Measurements from ENCODE around the gene SREBF2.
"Not testable (repeated sequence)": the region's sequence is repeated elsewhere in the genome, so short reads cannot be mapped to it uniquely, and the experiment has no call there.

Gene SREBF2

GRCh38 chr22:41842996-41843970 lies 10.4 kb downstream of the SREBF2 start:
- no peak for DNase-seq (ENCODE audit: low read depth in 2 of 2)

DNA sequence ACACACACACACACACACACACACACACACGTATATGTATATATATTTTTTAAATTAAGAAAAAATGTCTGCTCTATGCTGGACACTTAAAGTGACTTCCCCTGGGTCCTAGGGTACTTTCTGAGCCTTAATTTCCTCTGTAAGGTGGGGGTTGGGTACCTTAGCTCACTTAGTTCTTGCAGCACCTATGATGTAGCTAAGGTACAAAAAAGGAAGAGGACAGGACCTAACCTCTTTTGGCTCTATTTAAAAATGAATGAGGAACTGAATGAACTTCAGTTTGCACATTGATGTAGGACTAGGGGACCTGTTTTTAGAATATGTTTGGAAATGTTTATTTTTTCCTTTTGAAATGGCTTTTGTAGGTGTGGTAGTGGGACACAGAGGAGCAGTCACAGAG lies 11.1 kb downstream of the SREBF2 start:
- DNase-seq (ENCODE audit: low read depth in 2 of 2) = no peak

- no peak for DNase-seq (ENCODE audit: low read depth in 2 of 2)
These were observed 11.6 kb downstream of the SREBF2 start for GRCh38 chr22:41844513-41844912.

GRCh38 chr22:41845380-41846267 lies 12.7 kb downstream of the SREBF2 start:
- no peak for DNase-seq (ENCODE audit: low read depth in 2 of 2)

DNA sequence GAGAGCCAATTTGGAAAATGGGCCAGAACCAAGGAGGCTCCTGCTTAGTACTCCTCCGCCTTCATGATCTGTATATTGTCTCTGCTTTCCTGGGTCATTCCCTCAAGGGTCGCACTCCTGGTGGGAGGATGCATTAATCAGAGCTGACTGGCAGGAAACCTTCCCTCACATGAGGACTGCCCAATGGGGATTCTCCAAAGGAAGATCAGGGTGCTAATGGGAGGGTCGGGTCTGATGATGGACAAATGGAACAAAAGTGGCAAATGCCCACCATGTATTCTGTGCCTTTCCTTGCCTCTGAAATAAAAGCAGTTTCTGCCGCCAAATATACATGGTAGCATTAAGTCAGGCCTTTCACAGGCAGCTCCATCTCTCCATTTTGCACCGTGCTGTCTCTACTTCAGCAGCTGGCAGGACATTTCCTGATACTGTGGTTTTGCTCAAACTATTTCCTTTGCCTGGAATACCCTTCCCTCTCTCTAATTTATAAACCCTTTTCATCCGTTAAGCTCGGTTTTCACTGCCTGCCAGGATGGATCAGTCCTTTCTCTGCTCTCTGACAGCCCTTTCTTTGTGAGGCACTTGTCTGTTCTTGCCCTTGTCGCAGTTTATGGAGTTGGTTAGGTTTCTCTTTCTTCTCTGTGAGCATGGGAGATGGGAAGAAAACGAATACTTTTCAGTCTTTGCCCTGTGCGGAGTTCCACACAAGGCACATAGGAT lies 13.5 kb downstream of the SREBF2 start:
- no peak for DNase-seq (ENCODE audit: low read depth in 2 of 2)

- no peak for DNase-seq (ENCODE audit: low read depth in 2 of 2)
These were observed 14.4 kb downstream of the SREBF2 start for GRCh38 chr22:41847300-41847699.

GRCh38 chr22:41848468-41848867 lies 15.6 kb downstream of the SREBF2 start:
- no peak for DNase-seq (ENCODE audit: low read depth in 2 of 2)

DNA sequence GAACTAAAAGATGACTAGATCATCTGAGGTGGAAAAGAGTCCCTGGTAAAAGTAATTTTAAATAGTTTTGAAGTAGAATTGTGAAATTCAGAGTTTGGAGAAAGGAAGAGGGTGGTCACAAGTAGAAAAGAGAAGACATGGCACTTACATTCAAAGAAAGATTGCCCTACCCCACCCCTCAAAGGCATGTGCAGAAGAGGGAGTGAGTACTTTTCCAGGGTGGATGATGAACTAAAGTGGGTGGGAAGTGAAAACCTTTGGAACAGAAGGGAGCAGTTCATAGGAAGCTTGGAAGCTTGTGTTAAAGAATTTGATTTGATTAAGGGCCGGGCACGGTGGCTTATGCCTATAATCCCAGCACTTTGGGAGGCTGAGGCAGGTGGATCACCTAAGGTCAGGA lies 23.6 kb downstream of the SREBF2 start:
- no peak for DNase-seq (ENCODE audit: low read depth in 2 of 2)

GRCh38 chr22:41857155-41857859 lies 24.4 kb downstream of the SREBF2 start:
- peak; percentile 63 to 76 for DNase-seq (ENCODE audit: low read depth in 2 of 2)

DNA sequence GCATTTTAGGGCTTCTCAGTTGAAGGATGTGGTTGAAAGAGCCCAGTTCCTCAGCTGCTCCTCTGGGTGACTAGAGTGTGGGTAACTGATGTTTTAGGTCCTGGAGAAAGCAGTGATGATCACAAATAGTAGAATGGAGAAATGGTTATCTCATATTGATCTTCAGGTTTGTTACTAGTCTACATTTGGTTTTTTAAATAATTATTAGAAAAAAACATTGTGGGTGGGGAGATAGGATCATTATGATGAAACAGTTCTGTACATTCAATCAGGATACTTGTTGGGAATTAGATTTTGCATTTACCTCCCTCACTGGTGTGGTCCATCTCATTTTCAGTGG lies 24.9 kb downstream of the SREBF2 start:
- no peak for DNase-seq (ENCODE audit: low read depth in 2 of 2)

DNA sequence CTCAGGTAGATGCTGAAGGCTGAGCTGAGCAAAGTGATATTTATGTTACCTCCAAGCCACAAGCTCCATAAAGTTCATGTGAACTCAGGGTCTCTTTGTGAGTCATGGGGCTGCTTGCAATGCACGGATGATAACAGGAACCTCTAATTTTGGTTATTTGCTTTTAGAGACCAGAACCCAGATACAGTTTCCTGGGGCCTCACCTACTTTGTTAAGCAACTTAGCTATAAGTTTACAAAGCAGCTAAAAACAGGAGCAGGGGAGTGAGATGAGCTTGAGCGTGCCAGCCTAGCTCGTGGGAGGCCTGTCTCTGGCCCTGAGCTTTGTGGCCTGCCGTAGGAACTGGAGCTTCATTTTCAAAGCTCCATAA lies 29.2 kb downstream of the SREBF2 start:
- DNase-seq (ENCODE audit: low read depth in 2 of 2) = peak; percentile 16 to 27

DNA sequence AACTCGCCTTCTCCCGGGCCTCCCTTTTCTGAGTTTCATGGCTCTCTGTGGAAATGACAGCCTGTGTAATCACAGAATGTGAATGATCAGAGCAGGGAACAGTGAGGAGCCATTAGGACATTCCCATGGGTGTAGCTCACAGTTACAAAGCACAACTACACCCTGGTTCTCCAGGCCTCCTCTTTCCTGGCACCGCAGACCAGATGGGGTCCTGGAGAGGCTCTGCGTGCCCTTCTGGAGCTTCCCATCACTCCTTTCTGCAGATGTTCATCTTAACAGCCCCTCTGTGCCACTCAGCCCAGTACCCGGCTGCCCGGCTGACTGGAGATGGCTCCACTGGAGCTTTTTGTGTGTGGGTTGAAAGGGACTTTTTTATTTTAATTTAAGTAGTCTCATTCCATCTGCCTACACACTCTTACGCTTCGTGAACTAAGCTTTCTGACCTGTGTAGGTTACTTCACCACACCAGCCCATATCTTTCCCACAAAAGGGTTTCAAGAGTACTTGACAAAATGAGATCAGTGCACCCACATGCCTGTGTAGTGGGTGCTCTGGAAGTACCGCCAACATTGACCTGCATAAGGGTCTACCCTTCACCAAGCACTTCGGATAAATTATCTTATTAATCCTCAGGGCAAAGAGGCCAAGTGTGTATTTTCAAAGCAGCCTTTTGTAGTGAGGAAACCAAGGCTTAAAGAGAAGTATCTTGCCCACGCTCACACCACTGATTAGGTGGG lies 29.8 kb downstream of the SREBF2 start:
- peak in 1 of 2 donors; percentile 28 for DNase-seq (ENCODE audit: low read depth in 2 of 2)

DNA sequence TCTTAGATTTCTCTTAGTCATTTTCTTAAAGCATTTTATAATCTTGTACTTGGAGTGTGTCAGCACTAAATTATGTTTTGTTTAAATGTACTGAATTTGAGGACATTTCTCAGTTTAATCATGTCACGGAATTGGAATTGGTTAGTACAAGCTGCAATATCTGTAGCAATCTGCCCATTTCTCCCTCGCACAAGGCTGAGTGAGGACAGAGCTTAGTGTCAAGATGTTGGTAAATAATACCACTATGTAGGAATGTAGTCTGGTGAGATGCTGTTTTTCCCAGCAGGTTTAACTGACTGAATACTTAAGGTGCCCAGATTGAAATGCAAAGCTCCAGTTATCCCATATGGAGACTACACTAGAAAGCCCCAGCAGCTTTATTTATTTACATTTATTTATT lies 30.6 kb downstream of the SREBF2 start:
- DNase-seq (ENCODE audit: low read depth in 2 of 2) = no peak

- DNase-seq (ENCODE audit: low read depth in 2 of 2) = no peak
These were observed 35.7 kb downstream of the SREBF2 start for GRCh38 chr22:41868556-41868955.

DNA sequence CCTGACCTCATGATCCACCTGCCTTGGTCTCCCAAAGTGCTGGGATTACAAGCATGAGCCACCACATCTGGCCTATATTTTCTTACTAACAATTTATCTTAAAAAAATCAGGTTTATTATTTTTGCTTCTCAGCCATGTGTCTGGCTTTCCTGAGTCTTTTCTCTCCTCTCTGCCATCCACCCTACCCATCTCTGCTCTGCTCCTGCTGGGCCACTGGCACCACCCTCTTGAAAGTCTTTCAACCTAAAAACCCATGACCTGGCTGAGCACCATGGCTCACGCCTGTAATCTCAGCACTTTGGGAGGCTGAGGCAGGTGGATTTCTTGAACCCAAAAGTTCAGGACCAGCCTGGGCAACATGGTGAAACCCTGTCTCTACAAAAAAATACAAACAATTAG lies 37.2 kb downstream of the SREBF2 start:
- DNase-seq (ENCODE audit: low read depth in 2 of 2) = not testable (repeated sequence)

DNA sequence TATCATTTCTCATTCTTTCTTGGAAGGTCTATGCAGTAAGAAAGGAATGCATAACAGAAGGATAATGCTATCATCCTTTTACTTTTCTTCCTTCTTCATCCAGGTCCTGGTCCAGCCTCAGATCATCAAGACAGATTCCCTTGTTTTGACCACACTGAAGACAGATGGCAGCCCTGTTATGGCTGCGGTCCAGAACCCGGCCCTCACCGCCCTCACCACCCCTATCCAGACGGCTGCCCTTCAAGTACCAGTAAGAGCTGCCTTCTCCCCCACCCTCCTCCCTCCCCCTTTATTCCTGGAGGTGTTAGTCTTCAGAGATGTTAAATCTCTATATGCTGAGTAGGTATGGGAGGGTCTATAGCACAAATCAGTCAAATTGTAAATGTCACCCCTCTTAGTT lies 37.9 kb downstream of the SREBF2 start:
- no peak for DNase-seq (ENCODE audit: low read depth in 2 of 2)

GRCh38 chr22:41873391-41873790 lies 40.5 kb downstream of the SREBF2 start:
- DNase-seq (ENCODE audit: low read depth in 2 of 2) = peak in 1 of 2 donors; percentile 7

GRCh38 chr22:41874090-41874489 lies 41.2 kb downstream of the SREBF2 start:
- DNase-seq (ENCODE audit: low read depth in 2 of 2) = no peak

GRCh38 chr22:41875531-41876270 lies 42.8 kb downstream of the SREBF2 start:
- no peak for DNase-seq (ENCODE audit: low read depth in 2 of 2)

DNA sequence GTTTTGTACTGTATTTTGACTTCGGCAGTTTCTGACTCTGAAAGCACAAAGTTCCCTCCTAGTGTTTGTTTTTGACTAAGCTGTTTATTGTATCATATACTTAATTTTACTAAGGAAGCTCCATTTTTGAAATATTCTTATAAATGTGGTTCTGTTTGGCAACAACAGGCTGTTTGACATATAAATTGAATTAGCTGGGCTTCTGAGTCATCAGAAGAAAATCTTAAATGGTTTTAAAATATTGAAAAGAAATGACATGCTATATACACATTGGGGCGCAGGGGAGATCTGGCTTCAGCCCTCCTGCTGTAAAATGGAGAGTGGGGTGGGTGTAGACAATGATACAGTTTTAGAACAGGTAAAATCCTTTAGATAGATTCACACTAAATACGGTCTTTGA lies 43.4 kb downstream of the SREBF2 start:
- DNase-seq (ENCODE audit: low read depth in 2 of 2) = no peak
